ENCODE data around the gene ATP12A.

Gene ATP12A

GRCh38 chr13:24663586-24663985 lies 16.6 kb upstream of the ATP12A start:
- DNase-seq = no peak

- DNase-seq = no peak
Observed at GRCh38 chr13:24664726-24665409, 15.3 kb upstream of the ATP12A start.

- DNase-seq = no peak
Observed at GRCh38 chr13:24668511-24668910, 11.7 kb upstream of the ATP12A start.

GRCh38 chr13:24668955-24669582 lies 11.1 kb upstream of the ATP12A start:
- DNase-seq = peak; percentile 15 to 22

GRCh38 chr13:24670174-24670573 lies 10.0 kb upstream of the ATP12A start:
- no peak for DNase-seq

GRCh38 chr13:24670961-24671381 lies 9.2 kb upstream of the ATP12A start:
- DNase-seq = no peak

- peak in 1 of 2 experiments; percentile 55 for DNase-seq
Observed at GRCh38 chr13:24671386-24672113, 8.7 kb upstream of the ATP12A start.

GRCh38 chr13:24672141-24673132 lies 7.8 kb upstream of the ATP12A start:
- DNase-seq = no peak

GRCh38 chr13:24675806-24676570 lies 4.2 kb upstream of the ATP12A start:
- DNase-seq = no peak

- DNase-seq = no peak
Observed at GRCh38 chr13:24678151-24678550, 2.1 kb upstream of the ATP12A start.

GRCh38 chr13:24679686-24680085 lies 522 bp upstream of the ATP12A start:
- no peak for DNase-seq

- no peak for DNase-seq
Observed at GRCh38 chr13:24680921-24681604, 855 bp downstream of the ATP12A start.

- no peak for DNase-seq
Observed at GRCh38 chr13:24681930-24682329, 1.7 kb downstream of the ATP12A start.

- no peak for DNase-seq
Observed at GRCh38 chr13:24682353-24682752, 2.1 kb downstream of the ATP12A start.

- DNase-seq = no peak
Observed at GRCh38 chr13:24683351-24683750, 3.1 kb downstream of the ATP12A start.

- peak in 1 of 2 experiments; percentile 21 for DNase-seq
Observed at GRCh38 chr13:24683838-24684599, 3.8 kb downstream of the ATP12A start.

GRCh38 chr13:24684600-24684998 lies 4.4 kb downstream of the ATP12A start:
- no peak for DNase-seq

GRCh38 chr13:24685314-24685713 lies 5.1 kb downstream of the ATP12A start:
- DNase-seq = no peak

- no peak for DNase-seq
Observed at GRCh38 chr13:24687611-24688010, 7.4 kb downstream of the ATP12A start.

GRCh38 chr13:24688111-24688510 lies 7.9 kb downstream of the ATP12A start:
- DNase-seq = no peak

GRCh38 chr13:24688950-24689349 lies 8.7 kb downstream of the ATP12A start:
- no peak for DNase-seq

All from NCI-H187 (cell line).